ENCODE data around the gene CCL19.

DNA sequence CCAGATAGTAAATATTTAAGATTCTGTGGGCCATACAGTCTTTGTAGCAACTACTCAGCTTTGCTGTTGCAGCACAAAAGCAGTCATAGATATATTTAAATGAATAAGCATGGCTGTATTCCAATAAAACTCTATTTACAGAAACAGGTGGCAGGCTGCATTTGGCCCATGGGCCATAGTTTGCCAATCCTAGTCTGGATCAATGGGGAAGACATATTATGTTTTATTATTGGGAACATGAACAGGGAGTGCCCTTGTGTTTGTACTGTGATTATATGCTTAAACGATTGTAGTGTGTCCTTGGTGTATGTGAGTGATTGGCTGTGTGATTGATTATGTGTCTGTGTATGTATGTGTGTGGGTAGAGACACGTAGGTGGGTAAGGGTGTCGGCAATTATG lies 16.6 kb downstream of the CCL19 start:
- TF ChIP-seq MYC (IDR thresholded peaks at IDR 0.05; ENCODE audit: low read depth, low read length) (no peak), EZH2 (IDR thresholded peaks at IDR 0.05; ENCODE audit: borderline replicate concordance, low read depth, low read length, severe bottlenecking) (no peak), POLR2AphosphoS5 (IDR thresholded peaks at IDR 0.05; ENCODE audit: insufficient read depth, low read depth, low read length) (no peak)
- TF ChIP-seq, protein P1, sequence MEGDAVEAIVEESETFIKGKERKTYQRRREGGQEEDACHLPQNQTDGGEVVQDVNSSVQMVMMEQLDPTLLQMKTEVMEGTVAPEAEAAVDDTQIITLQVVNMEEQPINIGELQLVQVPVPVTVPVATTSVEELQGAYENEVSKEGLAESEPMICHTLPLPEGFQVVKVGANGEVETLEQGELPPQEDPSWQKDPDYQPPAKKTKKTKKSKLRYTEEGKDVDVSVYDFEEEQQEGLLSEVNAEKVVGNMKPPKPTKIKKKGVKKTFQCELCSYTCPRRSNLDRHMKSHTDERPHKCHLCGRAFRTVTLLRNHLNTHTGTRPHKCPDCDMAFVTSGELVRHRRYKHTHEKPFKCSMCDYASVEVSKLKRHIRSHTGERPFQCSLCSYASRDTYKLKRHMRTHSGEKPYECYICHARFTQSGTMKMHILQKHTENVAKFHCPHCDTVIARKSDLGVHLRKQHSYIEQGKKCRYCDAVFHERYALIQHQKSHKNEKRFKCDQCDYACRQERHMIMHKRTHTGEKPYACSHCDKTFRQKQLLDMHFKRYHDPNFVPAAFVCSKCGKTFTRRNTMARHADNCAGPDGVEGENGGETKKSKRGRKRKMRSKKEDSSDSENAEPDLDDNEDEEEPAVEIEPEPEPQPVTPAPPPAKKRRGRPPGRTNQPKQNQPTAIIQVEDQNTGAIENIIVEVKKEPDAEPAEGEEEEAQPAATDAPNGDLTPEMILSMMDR (IDR thresholded peaks at IDR 0.05; ENCODE audit: extremely low read depth in 1 of 2, insufficient read depth in 1 of 2, low read depth in 1 of 2, low read length in 2 of 2): no peak

All from endothelial cell of umbilical vein (primary cell).